Pancreas (tissue), 10 donors: ENCODE data around the gene HPDL. TPM values are rescaled to one million over a fixed set of nuclear protein-coding genes. Genes with fewer than 3 reads are reported as not detected.

ENCODE experiments used
- ATAC-seq, 4 donors: fragments of 200-7000 bp; cut with Tn5 transposase; one replicate each; pipeline versions ENCODE4 v1.8.0 to v1.9.1; 2020; ENCODE audit warnings: mild to moderate bottlenecking in 4 of 4, moderate library complexity in 4 of 4
- DNase-seq, 6 donors: peaks; one replicate each; pipeline ENCODE4 v3.0.0-alpha.2; 2020
- FAIRE-seq: peaks from 2 replicates; lab custom pipeline; 2012; peaks lifted over from hg19 to GRCh38; lab: Jason Lieb, UNC
- H3K27ac ChIP-seq, 4 donors: fragments of 200-600 bp; sonication (generic); 1 replicate in 3 of 4; 2 replicates in 1 of 4; pipeline versions ENCODE4 v1.5.0 to v1.8.0; 2020
- H3K27me3 ChIP-seq, 4 donors: fragments of 200-600 bp; one replicate each; pipeline ENCODE4 v1.8.0; 2021
- H3K36me3 ChIP-seq, 3 donors: fragments of 200-600 bp; sonication (generic) in 1 of 3; one replicate each; pipeline versions ENCODE4 v1.5.0 to v1.8.0; 2020 to 2021
- H3K4me1 ChIP-seq, 3 donors: fragments of 200-600 bp; one replicate each; pipeline ENCODE4 v1.8.0; 2021
- H3K4me3 ChIP-seq, 4 donors: fragments of 200-600 bp; sonication (generic) in 2 of 4; one replicate each; pipeline versions ENCODE4 v1.5.0 to v1.8.0; 2020 to 2021
- H3K9me3 ChIP-seq, 4 donors: fragments of 200-600 bp; one replicate each; pipeline ENCODE4 v1.8.0; 2021
- WGBS, 2 donors: extraction: QIAGEN DNeasy Blood & Tissue Kit; methylation state at CpG; one replicate each; pipeline ENCODE4 v1.1.7; 2013; 5-methylcytosine and 5-hydroxymethylcytosine counted together
- intact Hi-C, 3 donors: fragments of 100-400 bp; cut with DNase I; formaldehyde crosslinking; loops; one replicate each; pipeline versions ENCODE4 v1.11.1 to v1.14.2; 2022
- polyA plus RNA-seq, 2 donors: library from polyadenylated mRNA; stranded (reverse); fragments of 200-250 nt; gene quantifications; one replicate each; pipeline ENCODE4 v1.2.3, GENCODE V29; 2013
- total RNA-seq, 6 donors: library from RNA; stranded (reverse); fragmentation: NEBNext Ultra II Directional in 4 of 6; extraction: Animal tissue kit (Norgen Biotek cat#: 25700) in 4 of 6; gene quantifications; one replicate each; pipeline versions ENCODE4 v1.2.1 to v1.2.4, GENCODE V29; 2021 to 2023
- TF ChIP-seq, protein P1 (sequence below), 4 donors: fragments of 200-600 bp; sonication (generic) in 3 of 4; IDR thresholded peaks; one replicate each; pipeline versions ENCODE4 v1.5.0 to v1.8.0; 2021; ENCODE audit warnings: antibody characterized with exemption in 4 of 4
- donor health status: healthy with polysubstance abuse.
- donor health status: DM: no; HTN: no; CAD: no; lungs with moderate emphysema.
- donor health status: DM: no; HTN: no; CAD: no.
- donor health status: control.
- donor health status: control.
- donor health status: Bipolar disorder and iron deficiency.
- donor health status: DM: yes; HTN: yes; CAD: no.
- donor health status: DM: no; HTN: no; CAD: no.
- donor health status: DM: no; HTN: no; CAD: no.
- donor health status: DM: yes; HTN: yes; CAD: no.

The HPDL gene
- total and polyA plus RNA-seq, 8 donors: 0.14 to 0.85 (median 0.23) TPM; not detected in 1

DNA sequence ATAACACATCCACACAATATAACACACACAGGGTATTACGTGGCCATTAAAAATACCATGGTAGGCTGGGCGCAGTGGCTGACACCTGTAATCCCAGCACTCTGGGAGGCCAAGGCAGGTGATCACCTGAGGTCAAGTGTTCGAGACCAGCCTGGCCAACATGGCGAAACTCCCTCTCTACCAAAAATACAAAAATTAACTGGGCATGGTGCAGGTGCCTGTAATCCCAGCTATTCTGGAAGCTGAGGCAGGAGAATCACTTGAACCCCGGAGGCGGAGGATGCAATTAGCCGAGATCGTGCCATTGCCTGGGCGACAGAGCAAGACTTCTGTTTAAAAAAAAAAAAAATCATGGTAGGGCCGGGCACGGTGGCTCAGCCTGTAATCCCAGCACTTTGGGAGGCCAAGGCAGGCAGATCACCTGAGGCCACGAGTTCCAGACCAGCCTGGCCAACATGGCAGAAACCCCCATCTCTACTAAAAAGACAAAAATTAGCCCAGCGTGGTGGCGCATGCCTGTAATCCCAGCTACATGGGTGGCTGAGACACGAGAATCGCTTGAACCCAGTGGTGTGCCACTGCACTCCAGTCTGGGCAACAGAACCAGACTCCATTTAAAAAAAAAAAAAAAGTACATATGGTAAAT lies 24.1 kb upstream of the HPDL start:
- intact Hi-C loops: loop anchor here in 2 of 3 donors (5.0 to 10.0 kb wide), 2 partner anchors 290 to 508 kb away; partner anchors contain the start of genes HECTD3 (in 1 of the 2) and UROD (in 1 of the 2)
- peak overlapping the region; percentile 45 to 72 (median 68) for H3K4me3 ChIP-seq
- no peaks in the 10 kb centered on the region for H3K36me3 ChIP-seq
- 82 to 84% methylated on average over 16 of the region's 16 CpGs for WGBS, 2 donors
- peaks cover 4 to 5% (median 4%) of the 10 kb centered on the region in 3 donors for H3K4me1 ChIP-seq
- no peaks in the 10 kb centered on the region for H3K27me3 ChIP-seq
- H3K9me3 ChIP-seq: no peaks in the 10 kb centered on the region
- DNase-seq (peak in 3 of 6 donors; percentile 14 to 36 (median 33)), FAIRE-seq (no peak), ATAC-seq (no peak)
- TF ChIP-seq, protein P1, sequence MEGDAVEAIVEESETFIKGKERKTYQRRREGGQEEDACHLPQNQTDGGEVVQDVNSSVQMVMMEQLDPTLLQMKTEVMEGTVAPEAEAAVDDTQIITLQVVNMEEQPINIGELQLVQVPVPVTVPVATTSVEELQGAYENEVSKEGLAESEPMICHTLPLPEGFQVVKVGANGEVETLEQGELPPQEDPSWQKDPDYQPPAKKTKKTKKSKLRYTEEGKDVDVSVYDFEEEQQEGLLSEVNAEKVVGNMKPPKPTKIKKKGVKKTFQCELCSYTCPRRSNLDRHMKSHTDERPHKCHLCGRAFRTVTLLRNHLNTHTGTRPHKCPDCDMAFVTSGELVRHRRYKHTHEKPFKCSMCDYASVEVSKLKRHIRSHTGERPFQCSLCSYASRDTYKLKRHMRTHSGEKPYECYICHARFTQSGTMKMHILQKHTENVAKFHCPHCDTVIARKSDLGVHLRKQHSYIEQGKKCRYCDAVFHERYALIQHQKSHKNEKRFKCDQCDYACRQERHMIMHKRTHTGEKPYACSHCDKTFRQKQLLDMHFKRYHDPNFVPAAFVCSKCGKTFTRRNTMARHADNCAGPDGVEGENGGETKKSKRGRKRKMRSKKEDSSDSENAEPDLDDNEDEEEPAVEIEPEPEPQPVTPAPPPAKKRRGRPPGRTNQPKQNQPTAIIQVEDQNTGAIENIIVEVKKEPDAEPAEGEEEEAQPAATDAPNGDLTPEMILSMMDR (IDR thresholded peaks at IDR 0.05): no peak
- H3K27ac ChIP-seq: peak overlapping the region in 3 of 4 donors; percentile 72 to 91 (median 73)

DNA sequence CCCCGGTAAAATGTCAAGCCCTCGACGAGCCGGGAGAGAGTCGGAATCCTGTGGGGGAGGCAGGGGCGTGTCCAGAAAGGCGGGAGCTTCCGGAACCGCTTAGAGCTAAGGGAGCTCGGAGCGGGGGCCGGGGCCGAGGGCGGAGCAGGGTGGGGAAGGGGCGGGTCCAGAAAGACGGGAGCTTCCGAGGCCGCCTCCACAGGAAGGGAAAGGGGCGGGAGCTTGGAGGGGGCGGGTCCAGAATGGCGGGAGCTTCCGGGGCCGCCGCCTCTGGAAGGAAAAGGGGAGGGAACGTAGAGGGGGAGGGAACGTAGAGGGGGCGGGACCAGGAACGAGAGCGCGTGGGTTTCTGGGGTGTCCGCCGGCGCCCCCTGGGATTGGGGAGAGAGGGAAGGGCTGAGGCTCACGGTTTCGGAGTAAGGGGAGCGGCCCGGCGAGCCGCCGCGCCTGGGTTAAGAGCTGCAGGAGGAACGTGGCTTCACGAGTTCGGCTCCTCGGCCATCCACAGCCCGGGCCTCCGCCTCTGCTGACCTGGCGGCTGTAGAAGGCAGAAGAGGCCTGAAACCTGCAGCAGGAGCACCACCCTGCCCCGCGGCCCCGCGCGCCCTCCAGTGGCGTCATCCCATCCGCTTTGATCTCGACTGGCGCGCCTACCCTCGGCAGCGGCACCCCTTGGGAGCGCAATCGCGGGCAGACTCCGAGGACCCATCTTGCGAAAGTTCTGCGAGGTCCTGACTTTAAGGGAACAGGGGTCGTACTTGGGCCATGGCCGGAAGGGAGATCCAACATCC lies 23.0 kb upstream of the HPDL start:
- Histone ChIP-seq H3K4me1 (peaks cover 4 to 5% (median 4%) of the 10 kb centered on the region in 3 donors), H3K27me3 (no peaks in the 10 kb centered on the region), H3K4me3 (peak overlapping the region; percentile 45 to 72 (median 69)), H3K27ac (peak overlapping the region; percentile 74 to 92 (median 90)), H3K36me3 (no peaks in the 10 kb centered on the region), H3K9me3 (no peaks in the 10 kb centered on the region)
- 0 to 1% methylated on average over 51 to 68 of the region's 68 CpGs for WGBS, 2 donors
- DNase-seq (peak; percentile 97 to 99 (median 99)), FAIRE-seq (no peak), ATAC-seq (peak; percentile 92 to 95 (median 94))
- intact Hi-C loops: loop anchor here in 2 of 3 donors (5.0 to 10.0 kb wide), 2 partner anchors 291 to 509 kb away; partner anchors contain the start of genes HECTD3 (in 1 of the 2) and UROD (in 1 of the 2)
- TF ChIP-seq, protein P1 (IDR thresholded peaks at IDR 0.05): peak; percentile 25 to 52 (median 44)

DNA sequence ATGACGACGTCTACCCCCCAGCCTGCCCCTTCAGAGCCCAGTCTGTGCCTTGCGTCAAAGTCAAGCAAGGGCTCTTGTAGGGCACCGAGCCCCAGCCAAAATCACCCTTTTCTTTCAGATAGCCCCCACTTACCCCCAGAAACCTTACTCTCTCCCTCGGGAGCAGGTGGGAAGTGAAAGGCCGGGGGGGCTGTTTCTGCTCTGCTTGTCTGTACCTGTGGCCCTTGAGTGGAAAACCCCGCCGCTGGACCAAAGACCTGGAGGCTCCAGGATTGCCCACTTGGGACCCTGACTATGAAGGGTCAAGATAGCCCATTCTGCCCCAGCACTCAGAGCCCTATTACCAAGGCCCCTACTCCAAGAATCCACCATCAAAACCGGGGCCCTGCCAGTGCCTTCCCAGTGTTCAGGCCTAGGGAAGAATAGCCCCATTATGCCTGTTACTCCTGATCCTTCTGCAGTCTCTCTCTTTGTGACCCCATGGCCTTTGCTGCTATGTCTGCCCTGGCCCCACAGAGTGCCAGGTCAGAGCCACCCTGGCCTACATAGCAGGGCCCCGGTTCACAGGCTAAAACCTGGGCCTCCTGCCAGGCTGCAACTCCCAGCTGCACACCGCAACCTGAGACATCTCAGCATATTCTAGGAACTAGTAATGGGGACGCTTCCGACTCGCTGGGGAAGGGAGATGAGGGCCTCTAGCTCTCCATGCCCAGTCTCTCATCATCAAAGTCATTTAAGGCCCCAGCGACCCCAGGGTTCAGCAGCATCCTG lies 22.2 kb upstream of the HPDL start:
- DNase-seq (peak; percentile 20 to 67 (median 55)), ATAC-seq (peak in 3 of 4 donors; percentile 0 to 5 (median 2)), FAIRE-seq (no peak)
- TF ChIP-seq, protein P1 (IDR thresholded peaks at IDR 0.05): no peak
- peaks cover 4 to 5% (median 4%) of the 10 kb centered on the region in 3 donors for H3K4me1 ChIP-seq
- peak overlapping the region; percentile 74 to 92 (median 90) for H3K27ac ChIP-seq
- WGBS, 2 donors: 31 to 33% methylated on average over 15 of the region's 15 CpGs
- peak overlapping the region; percentile 36 to 72 (median 69) for H3K4me3 ChIP-seq
- no peaks in the 10 kb centered on the region for H3K27me3 ChIP-seq
- intact Hi-C loops: loop anchor here in 2 of 3 donors (5.0 to 10.0 kb wide), 2 partner anchors 292 to 510 kb away; partner anchors contain the start of genes HECTD3 (in 1 of the 2) and UROD (in 1 of the 2)
- H3K9me3 ChIP-seq: no peaks in the 10 kb centered on the region
- no peaks in the 10 kb centered on the region for H3K36me3 ChIP-seq

DNA sequence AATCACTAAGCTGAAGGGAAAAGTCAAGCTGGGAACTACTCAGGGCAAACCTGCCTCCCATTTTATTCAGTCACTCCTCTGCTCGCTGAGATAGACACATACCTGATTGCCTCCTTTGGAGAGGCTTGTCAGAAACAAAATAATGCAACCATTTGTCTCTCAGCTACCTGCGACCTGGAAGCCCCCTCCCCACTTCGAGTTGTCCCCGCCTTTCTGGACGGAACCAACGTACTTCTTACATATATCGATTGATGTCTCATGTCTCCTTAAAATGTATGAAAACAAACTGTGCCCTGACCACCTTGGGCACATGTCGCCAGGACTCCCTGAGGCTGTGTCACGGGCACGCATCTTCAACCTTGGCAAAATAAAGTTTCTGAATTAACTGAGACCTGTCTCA lies 21.5 kb upstream of the HPDL start:
- ATAC-seq (no peak), FAIRE-seq (no peak), DNase-seq (no peak)
- intact Hi-C loops: loop anchor here in 1 of 3 donors (10.0 kb wide), 1 partner anchor 510 kb away; no protein-coding TSS in a partner anchor
- H3K27ac ChIP-seq: no peak overlapping the region
- no peaks in the 10 kb centered on the region for H3K9me3 ChIP-seq
- H3K4me1 ChIP-seq: peaks cover 4 to 5% (median 4%) of the 10 kb centered on the region in 3 donors
- TF ChIP-seq, protein P1 (IDR thresholded peaks at IDR 0.05): no peak
- H3K36me3 ChIP-seq: no peaks in the 10 kb centered on the region
- H3K27me3 ChIP-seq: no peaks in the 10 kb centered on the region
- 85 to 92% methylated on average over 10 of the region's 10 CpGs for WGBS, 2 donors
- H3K4me3 ChIP-seq: no peak overlapping the region
